ENCODE results near the gene WNK2.

- no peak for TF ChIP-seq CTCF (IDR thresholded peaks at IDR 0.05)
- TF ChIP-seq POLR2A (IDR thresholded peaks at IDR 0.05), result no peak
Measured at GRCh38 chr9:93261735-93262523, 78.0 kb downstream of the WNK2 start.
